Panc1 (cell line): Measurements from ENCODE around the gene RTCA.

Experiments
- POLR2AphosphoS5 ChIP-seq: IDR thresholded peaks from 2 replicates; pipeline ENCODE4 v1.6.1; 2012; ENCODE audit warnings: mild to moderate bottlenecking, low read depth, low read length, moderate library complexity
- REST ChIP-seq, 2 experiments: IDR thresholded peaks; 2 replicates each; pipeline ENCODE4 v1.6.1; 2011 to 2012; ENCODE audit warnings: low read depth in 2 of 2, control low read depth in 1 of 2, low read length in 1 of 2, mild to moderate bottlenecking in 1 of 2, moderate library complexity in 1 of 2; ENCODE audit not compliant: insufficient read depth in 1 of 2
- SIN3A ChIP-seq: IDR thresholded peaks from 2 replicates; pipeline ENCODE4 v1.6.1; 2012; ENCODE audit warnings: low read depth, mild to moderate bottlenecking, low read length, moderate library complexity, borderline replicate concordance; ENCODE audit not compliant: insufficient read depth
- TCF7L2 ChIP-seq: IDR thresholded peaks from 2 replicates; pipeline ENCODE4 v1.6.1; 2011; ENCODE audit warnings: mild to moderate bottlenecking, low read depth, low read length, inconsistent platforms
- TF ChIP-seq, protein P1 (sequence below): fragments of 450-650 bp; IDR thresholded peaks from 2 replicates; pipeline ENCODE4 v1.5.1; 2017; ENCODE audit warnings: mild to moderate bottlenecking

GRCh38 chr1:100246738-100247137 is 19.3 kb upstream of the RTCA start:
- TF ChIP-seq, protein P1, sequence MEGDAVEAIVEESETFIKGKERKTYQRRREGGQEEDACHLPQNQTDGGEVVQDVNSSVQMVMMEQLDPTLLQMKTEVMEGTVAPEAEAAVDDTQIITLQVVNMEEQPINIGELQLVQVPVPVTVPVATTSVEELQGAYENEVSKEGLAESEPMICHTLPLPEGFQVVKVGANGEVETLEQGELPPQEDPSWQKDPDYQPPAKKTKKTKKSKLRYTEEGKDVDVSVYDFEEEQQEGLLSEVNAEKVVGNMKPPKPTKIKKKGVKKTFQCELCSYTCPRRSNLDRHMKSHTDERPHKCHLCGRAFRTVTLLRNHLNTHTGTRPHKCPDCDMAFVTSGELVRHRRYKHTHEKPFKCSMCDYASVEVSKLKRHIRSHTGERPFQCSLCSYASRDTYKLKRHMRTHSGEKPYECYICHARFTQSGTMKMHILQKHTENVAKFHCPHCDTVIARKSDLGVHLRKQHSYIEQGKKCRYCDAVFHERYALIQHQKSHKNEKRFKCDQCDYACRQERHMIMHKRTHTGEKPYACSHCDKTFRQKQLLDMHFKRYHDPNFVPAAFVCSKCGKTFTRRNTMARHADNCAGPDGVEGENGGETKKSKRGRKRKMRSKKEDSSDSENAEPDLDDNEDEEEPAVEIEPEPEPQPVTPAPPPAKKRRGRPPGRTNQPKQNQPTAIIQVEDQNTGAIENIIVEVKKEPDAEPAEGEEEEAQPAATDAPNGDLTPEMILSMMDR, result no peak
- TF ChIP-seq POLR2AphosphoS5 (no peak), TCF7L2 (no peak), SIN3A (no peak), REST (IDR thresholded peaks at IDR 0.05; ENCODE audit: insufficient read depth in 1 of 2, low read depth in 2 of 2, low read length in 1 of 2) (no peak)
